ENCODE measurements around the gene PCNX2.

PCNX2 gene

GRCh38 chr1:233315718-233316301 lies 20.3 kb upstream of the PCNX2 start:
- DNase-seq = no peak

GRCh38 chr1:233313434-233314155 lies 18.1 kb upstream of the PCNX2 start:
- no peak for DNase-seq

- peak in 1 of 14 donors; percentile 28 for DNase-seq
Observed at GRCh38 chr1:233304489-233305102, 9.1 kb upstream of the PCNX2 start.

GRCh38 chr1:233300326-233300725 lies 4.8 kb upstream of the PCNX2 start:
- DNase-seq = no peak

GRCh38 chr1:233299450-233299849 lies 3.9 kb upstream of the PCNX2 start:
- DNase-seq = no peak

GRCh38 chr1:233295975-233296322 lies 424 bp upstream of the PCNX2 start:
- no peak for DNase-seq

- DNase-seq = peak in 3 of 14 donors; percentile 7 to 37 (median 36)
Observed at GRCh38 chr1:233294913-233295236, 650 bp downstream of the PCNX2 start.

GRCh38 chr1:233293556-233294446 lies 1.7 kb downstream of the PCNX2 start:
- DNase-seq = no peak

GRCh38 chr1:233290396-233291034 lies 5.0 kb downstream of the PCNX2 start:
- no peak for DNase-seq

- DNase-seq = peak in 1 of 14 donors; percentile 45
Observed at GRCh38 chr1:233289676-233290075, 5.8 kb downstream of the PCNX2 start.

- DNase-seq = no peak
Observed at GRCh38 chr1:233282582-233282886, 13.0 kb downstream of the PCNX2 start.

GRCh38 chr1:233281711-233282581 lies 13.6 kb downstream of the PCNX2 start:
- DNase-seq = no peak

- DNase-seq = no peak
Observed at GRCh38 chr1:233279971-233280370, 15.6 kb downstream of the PCNX2 start.

GRCh38 chr1:233278631-233279030 lies 16.9 kb downstream of the PCNX2 start:
- DNase-seq = no peak

GRCh38 chr1:233277637-233278606 lies 17.6 kb downstream of the PCNX2 start:
- DNase-seq = no peak

- DNase-seq = no peak
Observed at GRCh38 chr1:233269656-233270055, 25.9 kb downstream of the PCNX2 start.

- DNase-seq = no peak
Observed at GRCh38 chr1:233268389-233269022, 27.0 kb downstream of the PCNX2 start.

GRCh38 chr1:233261695-233262094 lies 33.8 kb downstream of the PCNX2 start:
- DNase-seq = no peak

GRCh38 chr1:233261206-233261605 lies 34.3 kb downstream of the PCNX2 start:
- DNase-seq = no peak

GRCh38 chr1:233257786-233258185 lies 37.7 kb downstream of the PCNX2 start:
- no peak for DNase-seq
